NCI-H510A (cell line): ENCODE results near the gene GINS2.

Experiments
- DNase-seq: peaks from one replicate; lab custom pipeline; 2025; lab: John Stamatoyannopoulos, UW

The GINS2 gene

DNA sequence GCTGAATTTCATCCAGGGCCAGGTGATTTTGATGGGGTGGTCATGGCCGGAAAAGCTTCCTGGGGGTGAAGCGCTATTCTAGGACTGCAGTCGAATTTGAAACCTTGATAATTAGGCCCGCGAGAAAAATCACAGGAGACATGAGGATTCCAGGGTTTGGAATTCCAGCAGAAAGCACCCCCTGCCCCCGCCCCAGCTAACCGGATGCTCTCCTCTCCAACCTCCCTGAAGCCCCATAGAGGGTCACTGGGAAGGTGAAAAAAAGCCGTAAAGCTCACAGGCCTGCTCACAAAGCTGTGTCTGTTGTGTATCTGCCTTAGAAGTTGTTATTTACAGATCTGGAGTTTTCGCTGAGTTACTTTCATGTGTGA, 1.2 kb upstream of the GINS2 start:
- DNase-seq: no peak

DNA sequence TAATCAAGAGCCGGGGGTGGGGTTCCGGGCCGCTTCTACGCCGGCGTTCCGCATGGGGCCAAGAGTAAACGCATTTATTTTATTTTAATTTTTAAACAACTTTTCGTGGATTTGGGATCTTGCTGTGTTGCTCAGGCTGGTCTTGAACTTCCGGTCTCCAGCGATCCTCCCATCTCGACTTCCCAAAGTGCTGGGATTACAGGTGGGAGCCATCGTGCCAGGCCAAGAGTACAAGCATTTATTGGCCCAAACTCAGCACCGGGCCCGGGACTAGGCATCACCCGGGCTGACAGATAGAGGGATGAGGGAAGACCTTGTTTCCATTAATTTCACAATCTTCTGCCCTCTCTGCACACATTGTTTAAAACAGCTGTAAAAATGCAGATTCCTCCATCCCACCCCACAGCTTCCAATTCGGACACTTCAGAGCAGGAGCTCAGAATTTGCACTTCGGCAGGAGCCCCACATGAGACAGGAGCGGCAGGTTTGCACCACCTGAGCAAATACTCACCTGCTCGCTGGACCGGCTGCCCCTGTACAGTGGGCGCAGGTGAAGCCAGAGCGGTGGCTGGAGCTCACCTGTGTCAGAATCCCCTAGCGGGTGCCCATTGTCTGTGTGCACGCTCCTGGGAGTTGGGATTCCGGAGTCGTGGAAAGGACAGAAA, 663 bp upstream of the GINS2 start:
- DNase-seq: peak; percentile 85

DNA sequence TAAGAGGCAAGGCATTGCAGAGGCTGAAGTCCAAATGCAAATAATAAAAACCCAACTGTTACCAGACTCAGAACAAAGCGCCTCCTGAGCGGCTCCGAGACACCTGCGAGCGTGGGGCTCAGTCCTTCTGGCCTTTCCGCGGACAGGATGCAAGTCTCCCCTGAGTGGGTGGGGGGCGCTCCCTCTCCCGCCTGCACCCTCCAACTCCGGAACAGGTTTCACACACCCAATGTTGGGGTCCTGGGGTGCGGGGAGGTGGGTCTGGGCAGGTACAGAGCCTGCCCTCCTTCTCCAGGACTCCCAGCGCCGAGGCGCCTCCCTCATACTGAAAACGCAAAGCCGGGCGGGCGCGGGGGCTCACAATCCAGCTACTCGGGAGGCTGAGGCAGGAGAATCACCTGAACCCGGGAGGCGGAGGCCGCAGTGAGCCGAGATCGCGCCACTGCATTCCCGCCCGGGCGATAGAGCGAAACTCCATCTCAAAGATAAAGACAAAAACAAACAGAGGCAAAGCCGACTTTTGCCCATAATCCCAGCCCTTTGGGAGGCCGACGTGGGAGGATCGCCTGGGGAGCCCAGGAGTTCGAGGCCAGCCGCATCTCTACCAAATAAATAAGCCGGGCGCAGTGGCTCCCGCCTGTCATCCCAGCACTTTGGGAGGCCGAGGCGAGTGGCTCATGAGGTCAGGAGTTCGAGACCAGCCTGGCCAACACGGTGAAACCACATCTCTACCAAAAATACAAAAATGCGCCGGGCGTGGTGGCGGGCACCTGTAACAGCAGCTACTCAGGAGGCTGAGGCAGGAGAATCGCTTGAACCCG, 893 bp downstream of the GINS2 start:
- DNase-seq: no peak

DNA sequence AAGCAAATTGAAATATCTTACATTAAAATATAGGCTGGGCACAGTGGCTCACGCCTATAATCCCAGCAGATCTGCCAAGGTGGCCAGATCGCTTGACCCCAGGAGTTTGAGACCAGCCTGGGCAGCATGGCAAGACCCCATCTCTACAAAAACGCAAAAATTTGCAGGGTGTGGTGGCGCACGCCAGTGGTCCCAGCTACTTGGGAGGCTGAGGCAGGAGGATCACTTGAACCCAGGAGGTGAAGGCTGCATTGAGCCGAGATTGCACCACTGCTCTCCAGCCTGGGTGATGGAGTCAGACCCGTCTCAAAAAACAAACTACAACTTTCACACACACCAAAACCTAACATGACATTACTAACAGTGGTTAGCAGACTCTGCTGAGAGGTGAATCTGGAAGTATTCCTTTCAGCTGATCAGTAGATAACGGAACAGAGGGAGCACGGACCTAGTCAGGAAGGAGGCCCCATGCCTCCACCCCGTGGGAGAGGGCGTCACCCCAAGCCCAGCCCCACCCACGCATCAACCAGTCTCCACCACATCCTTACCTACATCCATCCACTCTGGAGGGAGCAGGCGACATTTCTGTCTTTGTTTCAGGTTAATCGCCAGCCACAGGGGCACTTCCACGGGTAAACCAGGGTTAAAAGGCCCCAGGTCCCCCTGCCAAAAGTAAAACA, 1.7 kb downstream of the GINS2 start:
- DNase-seq: no peak

DNA sequence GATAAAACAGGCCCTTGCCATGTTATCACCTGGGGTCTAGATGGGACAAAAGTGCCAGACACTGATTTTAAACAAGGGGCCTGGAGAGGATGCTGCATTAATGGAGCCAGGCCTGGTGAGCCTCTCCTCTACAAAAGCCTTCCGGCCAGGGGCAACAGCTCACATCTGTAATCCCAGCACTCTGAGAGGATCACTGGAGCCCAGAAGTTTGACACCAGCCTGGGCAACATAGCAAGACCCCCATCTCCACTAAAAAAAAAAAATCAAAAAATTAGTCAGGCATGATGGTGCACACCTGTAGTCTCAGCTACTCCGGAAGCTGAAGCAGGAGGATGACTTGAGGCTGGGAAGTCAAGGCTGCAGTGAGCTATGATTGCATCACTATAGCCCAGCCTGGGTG, 3.5 kb downstream of the GINS2 start:
- no peak for DNase-seq

DNA sequence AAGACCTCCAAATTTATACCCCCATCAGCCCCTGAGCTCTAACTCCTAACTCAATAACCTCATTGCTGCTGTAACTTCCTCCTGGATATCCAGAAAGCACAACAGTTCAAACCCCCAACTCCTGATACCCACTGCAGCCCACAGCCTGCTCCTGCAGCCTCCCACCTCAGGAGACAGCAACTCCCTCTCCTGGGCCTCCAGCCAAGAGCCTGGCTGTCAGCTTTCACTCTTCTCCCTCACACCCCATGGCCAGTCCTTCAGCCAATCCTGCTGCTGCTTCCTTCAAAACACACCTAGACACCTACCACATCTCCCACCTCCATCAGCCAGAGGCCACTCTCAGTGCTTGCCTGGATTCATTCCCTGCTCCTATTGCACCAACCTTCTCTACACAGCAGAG, 5.4 kb downstream of the GINS2 start:
- DNase-seq: no peak

DNA sequence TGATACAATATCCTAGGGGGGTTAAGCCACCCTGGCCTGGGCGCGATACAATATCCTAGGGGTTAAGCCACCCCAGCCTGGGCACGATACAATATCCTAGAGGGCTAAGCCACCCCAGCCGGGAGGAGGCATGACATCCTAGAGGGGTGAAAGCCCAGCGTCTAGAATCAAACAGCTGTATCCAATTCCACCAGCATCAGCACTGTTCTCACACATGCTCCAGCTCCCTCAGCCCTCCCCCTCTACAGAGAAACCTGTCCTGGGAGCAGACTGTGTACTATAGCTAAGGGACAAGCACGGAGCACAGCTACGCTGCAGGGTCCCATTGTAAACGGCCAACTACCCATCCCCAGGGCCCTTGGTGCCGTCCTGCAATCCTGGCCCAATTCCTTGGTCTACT, 6.2 kb downstream of the GINS2 start:
- no peak for DNase-seq

DNA sequence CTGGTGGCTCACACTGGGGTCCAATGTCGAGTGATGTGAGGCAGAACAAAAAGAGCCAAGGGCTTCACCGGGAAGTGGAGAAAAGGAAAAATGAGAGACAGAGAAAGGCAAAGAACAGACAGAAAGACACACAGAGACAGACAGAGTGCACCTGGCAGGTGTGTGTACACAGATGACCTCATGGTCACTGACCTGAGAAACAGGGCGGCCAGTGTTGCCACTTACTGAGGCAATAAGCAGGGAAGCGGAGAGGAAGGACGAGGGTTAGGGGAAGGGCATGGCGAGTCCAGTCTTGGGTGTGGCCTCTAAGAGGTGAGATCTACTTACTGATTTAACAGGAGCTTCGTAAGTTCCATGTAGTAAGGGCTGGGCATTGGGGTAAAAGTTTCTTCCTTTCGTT, 7.5 kb downstream of the GINS2 start:
- DNase-seq: peak; percentile 83

DNA sequence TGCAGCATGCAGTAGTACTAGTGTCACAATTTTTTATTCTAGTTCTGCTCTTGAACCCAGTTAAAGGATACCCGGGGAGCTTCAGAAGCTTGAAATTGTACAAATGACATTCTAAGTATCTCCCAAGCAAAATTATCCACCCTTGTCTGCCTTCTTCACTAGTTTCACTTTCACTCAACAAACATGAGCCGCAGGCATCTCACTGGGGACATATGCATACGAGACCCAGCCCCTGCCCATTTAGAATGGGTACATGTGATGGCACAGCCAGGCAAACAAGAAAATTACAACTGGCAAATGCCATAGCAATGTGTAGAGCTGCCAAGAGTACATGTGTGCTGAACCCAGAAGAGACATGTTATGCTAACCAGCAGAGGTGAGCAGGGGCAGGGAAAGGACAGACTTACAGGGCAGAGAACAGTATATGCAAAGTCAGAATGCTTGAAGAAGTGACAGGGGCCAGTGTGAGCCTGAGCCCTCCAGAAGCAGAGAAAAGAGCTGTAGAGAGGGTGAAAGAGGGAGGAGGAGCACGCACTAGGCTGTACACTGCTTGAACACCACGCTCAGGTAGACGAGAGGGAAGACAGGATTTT, 8.3 kb downstream of the GINS2 start:
- DNase-seq: no peak

DNA sequence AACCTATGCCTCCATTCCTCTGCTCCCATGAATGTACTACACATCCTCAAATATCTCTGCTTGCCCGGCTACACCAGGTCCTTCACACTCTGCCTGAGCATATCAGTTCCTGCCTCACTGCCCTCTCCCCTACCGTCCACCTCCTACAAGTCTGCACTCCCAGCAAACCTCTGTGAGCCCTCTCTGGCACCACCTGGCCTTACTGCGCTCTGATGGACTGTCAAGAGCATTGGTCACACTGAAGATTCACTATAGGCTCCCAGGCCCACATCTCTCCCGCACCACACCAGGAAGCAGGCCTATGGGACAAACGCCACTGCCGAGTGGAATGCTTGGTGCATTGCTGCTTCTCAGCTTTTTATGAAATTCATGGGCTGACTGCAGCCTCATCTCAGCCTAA, 8.9 kb downstream of the GINS2 start:
- no peak for DNase-seq

DNA sequence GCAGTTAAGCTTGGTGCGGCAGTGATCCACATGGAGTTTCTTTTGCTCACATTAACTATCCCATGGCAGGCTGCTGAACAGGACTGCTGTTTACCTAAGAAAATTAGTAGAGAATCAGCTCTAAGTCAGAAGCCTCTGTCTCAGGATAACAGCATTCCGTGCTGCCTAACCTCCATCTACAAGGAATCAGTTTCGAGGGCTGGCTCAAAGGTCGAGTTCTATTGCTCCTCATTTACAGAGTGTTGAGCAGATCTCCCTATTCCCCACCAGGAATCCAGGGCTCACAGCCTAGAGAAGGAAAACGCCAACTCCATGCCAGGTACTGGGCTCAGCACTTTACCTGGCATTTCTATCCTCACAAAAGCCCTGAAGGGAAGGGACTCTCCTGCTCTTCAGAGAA, 9.9 kb downstream of the GINS2 start:
- DNase-seq: no peak

DNA sequence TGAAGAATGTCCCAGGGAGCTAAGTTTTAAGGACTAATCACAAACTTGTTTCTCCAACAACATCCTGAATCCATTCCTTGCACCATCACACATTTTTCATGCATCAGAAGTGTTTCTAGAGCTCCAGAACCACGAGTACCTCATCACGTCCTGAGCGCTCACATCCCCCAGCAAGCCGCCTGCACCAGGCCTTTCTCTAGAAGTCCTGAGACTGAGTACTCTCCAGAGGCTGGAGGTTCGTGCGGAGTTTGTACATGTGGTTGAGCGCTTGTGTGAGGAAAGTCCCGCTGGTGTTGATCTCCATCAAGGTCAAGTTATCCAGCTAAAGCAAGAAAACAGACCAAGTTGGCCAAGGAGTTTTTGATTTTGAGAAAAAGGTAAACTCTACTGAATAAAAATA, 10.7 kb downstream of the GINS2 start:
- no peak for DNase-seq

DNA sequence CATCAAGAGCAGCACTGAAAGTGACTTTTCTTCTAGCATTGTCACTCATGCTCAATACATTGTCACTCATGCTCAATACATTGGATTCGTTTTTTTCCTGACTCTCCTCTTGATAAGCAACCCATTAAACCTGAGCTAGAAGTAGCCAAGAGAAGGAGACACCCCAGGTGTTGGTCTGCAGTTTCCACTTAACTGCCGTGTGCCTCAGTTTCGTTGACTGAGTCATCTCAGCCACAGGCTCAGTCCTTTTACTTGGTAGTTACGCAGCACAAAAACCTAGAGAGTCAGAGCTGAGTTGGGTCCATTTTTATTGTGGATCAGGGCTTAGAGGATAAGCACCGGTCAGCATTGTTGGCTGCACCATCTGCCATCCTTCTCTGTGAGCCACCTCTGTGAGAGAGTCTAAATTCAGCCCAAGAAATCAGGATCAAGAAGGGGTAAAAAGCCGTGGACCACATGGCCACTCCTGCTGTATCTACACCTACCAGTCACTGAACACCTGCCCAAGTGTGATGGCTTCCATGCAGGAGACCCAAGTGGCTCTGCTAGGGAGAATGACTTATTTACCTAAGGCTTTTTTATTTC, 11.3 kb downstream of the GINS2 start:
- DNase-seq: no peak

DNA sequence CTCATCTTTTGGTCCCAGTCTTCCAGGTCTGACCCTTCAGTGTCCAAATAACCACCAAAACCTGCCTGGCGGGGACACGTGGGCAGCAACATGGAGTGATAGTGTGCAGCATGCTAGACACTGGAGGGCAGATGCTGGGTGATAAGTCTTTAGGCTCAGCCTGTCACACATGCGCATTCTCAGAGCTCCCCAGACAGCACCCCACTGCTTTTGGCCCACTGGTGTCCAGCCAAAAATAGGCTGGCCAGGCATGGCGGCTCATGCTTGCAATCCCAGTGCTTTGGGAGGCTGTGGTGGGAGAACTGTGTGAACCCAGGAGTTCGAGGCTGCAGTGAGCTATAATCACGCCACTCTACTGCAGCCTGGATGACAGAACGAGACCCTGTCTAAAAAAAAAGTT, 12.3 kb downstream of the GINS2 start:
- DNase-seq: no peak

DNA sequence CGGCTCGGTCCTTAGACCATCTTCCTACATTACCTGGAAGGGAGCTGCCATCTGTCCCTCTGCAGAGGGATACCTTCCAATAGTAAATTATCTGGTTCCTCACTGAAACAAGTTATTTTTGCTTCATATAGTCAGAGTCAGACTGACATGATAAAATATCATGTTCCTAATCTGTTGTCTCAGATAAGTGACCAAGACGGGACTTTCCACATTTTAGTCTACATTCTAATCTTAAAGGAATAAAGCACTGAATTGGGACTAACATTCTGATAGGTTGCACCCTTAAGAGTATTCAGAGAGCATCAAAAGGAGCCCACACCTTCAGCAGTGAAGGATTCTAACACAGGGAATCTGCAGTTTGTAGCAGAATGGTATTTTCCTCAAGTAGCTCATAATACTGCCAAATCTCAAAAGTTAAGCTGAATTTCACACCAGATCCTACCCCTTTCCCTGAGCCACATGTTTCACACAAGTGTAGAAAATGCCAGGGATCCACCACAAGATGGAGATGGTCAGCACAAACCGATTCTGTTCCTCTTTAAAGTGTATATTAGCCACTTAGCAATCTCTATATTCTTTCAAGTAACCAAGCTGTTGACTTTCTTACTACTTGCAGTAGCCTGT, 13.4 kb downstream of the GINS2 start:
- no peak for DNase-seq

DNA sequence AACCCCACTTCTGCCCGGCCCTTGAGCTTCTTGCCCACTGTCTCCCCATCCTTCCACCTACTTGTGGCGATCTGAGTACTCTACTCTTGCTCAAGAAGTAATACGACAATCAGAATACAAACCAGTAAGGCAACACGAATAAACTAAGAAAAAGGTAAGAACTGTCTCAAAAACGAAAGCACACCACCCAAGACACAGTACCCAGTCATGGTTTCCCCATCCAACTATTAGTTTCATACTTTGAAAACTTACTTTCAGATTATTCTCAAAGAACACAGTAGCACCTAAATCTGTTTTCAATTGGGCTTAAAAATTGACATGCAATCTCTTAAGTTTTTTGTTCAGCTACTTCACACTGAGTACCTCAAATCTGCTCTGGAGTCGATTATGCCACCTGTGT, 13.9 kb downstream of the GINS2 start:
- no peak for DNase-seq

DNA sequence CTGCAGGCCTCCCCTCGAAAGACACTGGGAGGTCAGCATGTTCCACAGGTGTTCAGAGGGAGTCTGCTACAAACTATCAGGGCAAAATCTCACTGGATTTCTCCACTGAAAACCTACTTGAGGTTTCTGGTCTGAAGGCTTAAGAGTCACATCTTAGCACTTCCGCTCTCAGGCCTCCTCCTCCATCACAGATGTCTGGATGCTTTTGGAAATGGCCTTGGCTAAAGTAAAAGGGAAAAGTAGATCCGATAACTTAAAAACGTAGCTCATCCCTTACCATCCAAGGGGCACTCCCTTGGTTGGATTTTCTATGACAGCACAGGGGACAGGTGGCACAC, 14.4 kb downstream of the GINS2 start:
- no peak for DNase-seq

DNA sequence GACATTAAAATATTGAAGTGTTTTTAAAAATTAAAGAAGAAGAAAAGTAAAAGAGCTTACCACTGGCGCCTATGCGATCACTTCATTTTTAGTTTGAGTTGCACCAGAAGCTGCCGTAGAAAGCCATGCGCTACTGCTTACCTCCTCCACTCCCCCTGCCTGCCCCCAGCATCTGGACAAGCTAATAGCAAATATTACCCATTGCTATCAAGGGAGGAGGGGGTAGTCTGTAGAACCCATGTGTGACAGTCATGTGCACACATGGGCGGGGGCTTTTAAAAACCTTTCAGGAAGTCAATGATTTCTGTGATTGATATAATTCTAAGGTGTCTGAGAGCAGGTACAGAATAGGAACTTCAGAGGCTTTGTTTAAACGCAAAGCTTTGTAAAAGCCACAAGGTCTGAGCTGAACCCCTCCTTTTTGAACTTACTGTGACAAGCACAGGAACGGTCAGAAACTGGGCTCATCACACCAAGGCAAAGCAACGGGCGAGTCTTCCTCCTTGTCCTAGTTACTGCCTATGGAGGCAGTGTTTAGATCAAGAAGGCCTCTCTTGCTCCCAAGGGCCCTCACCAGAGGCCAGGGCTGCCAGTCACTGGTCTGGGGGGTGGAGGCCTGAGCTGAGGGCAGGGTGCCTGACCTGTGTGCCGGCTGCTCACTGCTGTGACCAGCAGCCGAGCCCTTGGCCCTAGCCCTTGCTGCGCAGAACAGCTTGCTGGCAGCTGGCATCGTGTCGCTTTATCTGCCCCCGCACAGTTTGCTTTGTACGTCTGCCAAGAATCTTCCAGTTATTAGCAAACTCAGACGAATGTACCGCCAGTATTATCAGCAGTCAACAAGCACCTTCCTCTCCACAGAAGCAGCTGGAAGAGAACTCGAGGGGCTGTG, 15.0 kb downstream of the GINS2 start:
- DNase-seq: peak; percentile 60

DNA sequence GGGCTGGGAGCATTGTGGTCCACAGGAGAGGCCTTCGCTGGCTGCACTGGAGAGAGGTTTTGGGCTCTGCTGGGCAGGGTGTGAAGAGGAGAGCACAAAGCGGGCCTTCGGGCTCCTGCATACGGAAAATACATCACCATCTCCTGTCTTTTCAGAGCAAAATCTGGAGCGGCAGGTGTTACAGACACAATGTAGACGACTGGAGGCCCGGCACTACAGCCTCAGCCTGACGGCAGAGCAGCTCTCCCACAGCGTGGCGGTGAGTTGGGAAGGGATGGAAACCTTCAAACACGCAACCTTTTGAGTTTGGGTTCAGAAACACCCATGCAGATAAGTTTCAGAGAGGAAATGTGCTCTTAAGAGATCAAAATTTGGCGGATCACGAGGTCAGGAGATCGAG, 17.9 kb downstream of the GINS2 start:
- DNase-seq: no peak

DNA sequence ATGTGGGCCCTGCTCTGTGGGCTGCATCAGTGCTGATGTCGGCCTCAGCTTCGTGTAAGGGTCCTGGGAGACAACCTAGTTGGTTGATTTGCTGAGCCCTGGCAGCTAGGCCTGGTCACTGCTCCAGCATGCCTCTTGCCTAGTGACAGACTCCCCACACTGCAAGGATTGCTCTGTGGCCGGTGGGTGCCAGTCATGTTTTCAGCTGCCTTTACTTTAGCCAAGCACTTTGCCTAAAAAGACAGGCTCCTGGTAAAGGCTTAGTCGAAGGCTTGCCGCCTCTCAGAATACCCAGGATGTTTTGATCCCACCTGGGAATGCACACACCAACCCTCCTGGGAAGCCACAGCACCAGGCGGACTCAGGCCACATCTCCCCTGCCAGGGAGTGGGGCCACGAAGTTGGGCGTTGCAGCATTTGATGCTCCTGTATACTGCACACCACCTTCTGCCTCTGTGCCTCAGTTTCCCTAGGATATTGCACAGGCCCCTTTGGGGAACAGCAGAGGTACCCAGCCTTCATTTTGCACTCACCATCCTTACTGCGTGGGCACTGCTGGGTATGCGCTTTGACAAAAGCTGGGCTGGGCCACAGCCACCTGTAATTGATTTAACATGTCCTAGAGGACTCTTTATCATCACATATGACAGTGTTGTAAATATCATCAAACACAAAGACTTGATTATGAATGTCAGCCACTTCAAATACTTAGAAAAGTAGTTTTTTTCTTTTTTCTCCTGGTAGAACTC, 19.9 kb downstream of the GINS2 start:
- DNase-seq: no peak
